GM18499 (cell line): Measurements from ENCODE around the gene PABPC4L.
"Not testable (repeated sequence)": the region's sequence is repeated elsewhere in the genome, so short reads cannot be mapped to it uniquely, and the experiment has no call there.

Experiments used
- ATAC-seq: cut with Tn5 transposase; IDR thresholded peaks from one replicate; pipeline ENCODE4 v1.9.1; 2021; ENCODE audit warnings: moderate number of reproducible peaks; ENCODE audit not compliant: insufficient read depth, unreplicated experiment

Gene PABPC4L

DNA sequence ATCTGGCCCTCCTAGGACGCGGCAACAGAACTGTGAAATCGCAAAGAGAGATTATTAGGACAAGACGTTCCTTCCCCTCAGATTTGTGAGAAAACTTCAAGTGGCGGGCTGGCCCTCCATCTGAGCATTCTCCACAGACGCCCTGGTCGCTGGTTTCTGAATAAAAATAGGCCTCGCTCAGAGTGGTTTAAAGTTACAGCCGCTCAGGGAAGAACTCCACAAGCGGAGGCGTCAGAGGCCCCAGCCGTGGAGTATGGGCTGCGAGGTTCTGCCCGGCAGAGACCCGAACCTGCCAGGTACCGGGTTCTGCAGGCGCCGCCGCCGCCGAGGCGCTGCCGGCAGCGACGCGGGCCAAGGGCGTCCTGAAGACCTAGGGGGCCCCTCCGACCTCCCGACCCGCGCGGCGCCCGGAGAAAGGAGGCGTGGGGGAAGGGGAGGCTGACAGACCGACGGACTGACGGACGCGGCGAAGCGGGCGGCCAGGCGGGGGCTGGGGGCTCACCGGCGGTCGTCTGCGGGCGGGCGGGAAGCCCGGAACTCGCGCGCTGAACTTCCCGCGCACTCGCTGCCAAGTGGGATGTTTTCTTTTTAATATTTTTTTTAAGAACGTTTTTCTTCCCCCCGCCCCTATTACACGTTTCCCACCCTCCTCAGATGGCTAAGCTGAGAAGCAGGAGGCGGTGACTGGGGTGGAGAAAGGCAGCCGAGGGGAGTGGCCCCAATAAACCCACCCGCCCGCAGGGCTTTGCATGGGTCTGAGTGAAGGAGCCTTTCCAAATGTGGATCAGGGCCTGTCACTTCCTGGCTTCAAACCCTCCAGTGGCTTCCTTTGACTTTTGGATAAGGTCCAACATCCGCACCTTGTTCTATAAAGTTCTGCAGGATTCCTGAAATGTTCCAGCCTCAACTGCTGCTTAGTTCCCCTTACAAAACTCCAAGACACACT is at the start of gene PABPC4L:
Gene PABPC4L (minus strand): TSS at position 574 of the 946 bp plus-strand sequence. CDS start 770 bp downstream, outside the sequence.
- ATAC-seq = no peak

GRCh38 chr4:134251322-134251721 is 49.7 kb upstream of the PABPC4L start:
- no peak for ATAC-seq

- ATAC-seq = no peak
Observed at GRCh38 chr4:134243742-134244713, 42.4 kb upstream of the PABPC4L start.

DNA sequence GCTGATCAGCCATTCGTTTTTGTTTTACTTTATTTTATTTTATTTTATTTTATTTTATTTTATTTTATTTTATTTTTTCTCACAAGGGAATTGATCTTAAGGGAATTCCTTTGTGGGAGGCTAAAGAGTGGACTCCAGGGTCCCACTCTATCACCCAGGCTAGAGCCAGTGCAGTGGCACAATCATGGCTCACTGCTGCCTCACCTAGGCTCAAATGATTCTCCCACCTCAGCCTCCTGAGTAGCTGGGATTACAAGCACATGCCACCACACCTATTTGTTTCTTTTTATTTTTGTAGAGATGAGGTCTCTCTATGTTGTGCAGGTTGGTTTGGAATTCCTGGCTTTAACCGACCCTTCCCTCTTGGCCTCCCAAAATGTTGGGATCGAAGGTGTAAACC is 17.5 kb upstream of the PABPC4L start:
- ATAC-seq = no peak

GRCh38 chr4:134216411-134216810 is 14.8 kb upstream of the PABPC4L start:
- ATAC-seq = no peak

DNA sequence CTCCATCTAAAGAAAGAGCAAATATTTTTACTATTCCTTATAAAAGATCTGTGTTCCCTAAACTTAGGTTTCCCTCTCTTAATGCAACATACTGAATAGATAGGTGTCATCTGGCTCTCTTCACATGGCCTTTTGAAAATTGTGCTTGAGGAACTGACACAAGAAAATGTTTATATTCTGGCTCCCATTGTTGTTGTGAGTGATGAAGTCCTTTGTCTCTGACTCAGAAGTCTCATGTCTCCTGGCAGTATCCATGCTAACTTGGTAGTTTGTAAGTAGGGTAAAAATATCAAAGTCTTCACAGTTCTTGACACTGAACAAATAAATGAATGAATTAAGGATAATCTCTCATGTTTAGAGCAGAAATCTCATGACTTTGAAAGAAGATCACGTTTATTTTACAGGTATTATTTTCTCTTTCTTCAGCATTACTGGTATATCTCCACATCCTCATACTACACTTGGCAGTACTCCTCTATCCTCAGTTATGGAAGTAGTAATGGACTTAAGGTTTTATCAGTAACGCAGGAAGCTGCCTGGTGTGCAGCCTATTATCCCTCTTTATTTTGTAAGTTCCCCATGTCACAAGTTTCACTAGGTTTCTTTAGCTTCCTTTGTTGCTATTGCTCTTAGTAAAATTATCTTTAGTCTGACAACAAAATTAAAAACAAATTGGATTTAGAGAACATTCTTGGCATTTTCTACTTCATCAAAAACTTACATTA is 14.2 kb upstream of the PABPC4L start:
- no peak for ATAC-seq

GRCh38 chr4:134207955-134208354 is 6.4 kb upstream of the PABPC4L start:
- ATAC-seq = not testable (repeated sequence)

DNA sequence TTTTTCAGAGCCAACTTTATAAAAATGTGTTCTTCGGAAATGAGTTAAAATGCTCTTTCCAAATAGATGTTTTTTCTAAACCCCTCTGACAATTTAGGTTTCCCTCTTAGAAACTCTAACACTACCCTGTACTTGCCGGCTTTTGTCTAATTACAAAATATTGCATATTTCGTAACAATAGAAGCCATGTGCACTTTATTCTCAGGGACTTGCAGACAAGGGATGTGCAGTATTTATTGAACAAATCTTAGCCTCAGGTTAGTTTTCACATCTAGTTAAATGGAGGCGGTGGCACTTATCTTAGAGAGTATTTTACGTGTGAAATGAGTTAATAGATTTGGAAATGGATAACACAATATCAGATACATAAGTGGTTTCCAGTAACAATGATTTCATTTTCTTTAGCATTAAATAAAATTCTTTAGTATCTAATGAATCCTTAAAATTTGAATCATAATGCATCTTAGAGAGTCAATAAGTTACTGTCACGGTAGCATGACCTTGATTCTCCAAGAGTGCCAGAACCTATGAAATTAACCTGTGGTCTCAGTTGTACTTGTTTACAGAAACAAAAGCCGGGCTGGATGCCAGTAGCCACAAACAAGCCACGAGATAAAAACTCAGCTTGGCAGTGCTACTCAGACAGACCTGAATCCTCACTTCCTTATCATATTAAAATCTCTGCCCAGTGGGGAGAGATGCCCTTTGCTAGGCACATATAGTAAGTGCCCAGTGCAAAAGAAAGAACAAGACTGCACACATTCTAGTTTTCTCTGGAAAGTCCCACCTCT is 772 bp upstream of the PABPC4L start:
- ATAC-seq = no peak

DNA sequence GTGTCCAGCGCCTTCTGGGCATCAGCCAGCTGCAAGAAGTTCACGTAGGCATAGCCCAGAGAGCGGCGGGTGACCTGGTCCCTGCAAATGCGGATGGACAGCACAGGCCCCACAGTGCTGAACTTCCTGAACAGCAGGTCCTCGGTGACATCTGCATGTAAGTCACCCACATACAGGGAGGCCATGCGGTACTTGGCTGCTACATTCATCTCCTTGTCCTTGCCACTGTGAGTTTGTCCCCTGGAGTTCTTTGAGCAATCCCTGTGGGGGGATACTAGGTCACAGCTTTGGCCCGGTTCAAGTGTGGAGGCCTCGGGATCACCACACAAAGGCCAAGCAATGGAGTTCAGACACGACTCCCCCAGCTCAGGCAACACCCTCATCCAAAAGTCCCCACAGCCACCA is 776 bp downstream of the PABPC4L start:
- ATAC-seq = no peak

- no peak for ATAC-seq
Observed at GRCh38 chr4:134189949-134190348, 11.6 kb downstream of the PABPC4L start.

- ATAC-seq = no peak
Observed at GRCh38 chr4:134189480-134189879, 12.1 kb downstream of the PABPC4L start.

DNA sequence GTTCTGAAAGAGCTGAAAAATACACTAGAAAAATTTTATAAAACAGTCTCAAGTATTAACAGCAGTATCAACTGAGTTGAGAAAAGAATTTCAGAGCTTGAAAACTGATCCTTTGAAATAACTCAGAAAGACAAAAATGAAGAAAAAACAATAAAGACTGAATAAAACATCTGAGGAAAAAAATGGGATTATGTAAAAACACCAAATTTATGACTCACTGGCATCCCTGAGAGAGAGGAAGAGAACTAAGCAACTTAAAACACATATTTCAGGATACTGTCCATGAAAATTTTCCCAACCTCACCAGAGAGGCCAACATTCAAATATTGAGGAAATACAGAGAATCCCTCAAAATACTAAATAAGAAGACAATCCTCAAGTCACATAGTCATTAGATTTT is 22.9 kb downstream of the PABPC4L start:
- no peak for ATAC-seq

GRCh38 chr4:134174271-134174670 is 27.3 kb downstream of the PABPC4L start:
- ATAC-seq = no peak

GRCh38 chr4:134160211-134160610 is 41.4 kb downstream of the PABPC4L start:
- no peak for ATAC-seq

GRCh38 chr4:134154097-134154496 is 47.5 kb downstream of the PABPC4L start:
- ATAC-seq = no peak

- no peak for ATAC-seq
Observed at GRCh38 chr4:134147941-134148340, 53.6 kb downstream of the PABPC4L start.
